HG03469 (cell line): ENCODE data around the gene MUSTN1.

Experiments
- ATAC-seq: cut with Tn5 transposase; IDR thresholded peaks from one replicate; pipeline ENCODE4 v1.9.1; 2021; ENCODE audit warnings: mild to moderate bottlenecking, moderate library complexity, moderate number of reproducible peaks; ENCODE audit not compliant: unreplicated experiment

The MUSTN1 gene

DNA sequence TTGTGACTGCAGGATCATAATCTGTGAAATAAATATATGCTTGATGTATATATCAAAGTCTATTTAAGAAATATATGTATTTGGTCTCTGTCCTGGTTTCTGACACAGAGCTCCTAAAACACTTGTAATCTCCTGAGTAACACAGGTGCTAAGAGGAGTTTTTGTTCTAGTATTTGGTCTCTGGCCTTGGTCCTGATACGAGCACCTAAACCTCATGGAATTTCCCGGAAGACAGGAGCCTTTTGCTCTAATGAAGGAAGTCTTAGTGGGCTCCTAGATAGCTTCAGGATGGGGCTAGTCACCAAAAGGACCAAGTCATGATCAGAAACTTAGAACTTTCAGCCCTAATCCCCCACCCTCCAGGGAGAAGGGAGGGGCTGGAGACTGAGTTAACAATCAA lies 19.2 kb upstream of the MUSTN1 start:
- ATAC-seq, result no peak

- ATAC-seq, result no peak
Observed at GRCh38 chr3:52852419-52852818, 17.6 kb upstream of the MUSTN1 start.

GRCh38 chr3:52851348-52851747 lies 16.5 kb upstream of the MUSTN1 start:
- ATAC-seq, result no peak

GRCh38 chr3:52849656-52850055 lies 14.8 kb upstream of the MUSTN1 start:
- ATAC-seq, result no peak

DNA sequence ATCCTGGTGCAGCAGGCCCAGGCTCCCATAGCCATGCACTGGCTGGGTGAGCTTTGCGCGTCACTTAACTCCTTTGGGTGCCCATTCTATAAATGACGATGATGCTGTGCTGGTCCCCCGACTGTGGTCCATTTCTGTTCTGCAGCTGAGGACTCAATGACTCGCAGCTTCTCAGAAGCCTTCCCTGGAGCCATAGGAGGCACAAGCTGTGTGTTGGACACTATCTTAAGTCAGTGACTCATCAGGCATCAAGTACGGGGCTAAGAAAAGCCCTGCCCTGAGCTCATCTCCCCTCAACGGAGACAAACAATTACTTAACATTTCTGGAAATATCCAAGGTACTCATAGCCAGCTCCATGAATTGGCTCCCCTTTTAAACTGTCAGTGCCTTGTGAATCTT lies 13.8 kb upstream of the MUSTN1 start:
- ATAC-seq, result no peak

- ATAC-seq, result no peak
Observed at GRCh38 chr3:52847726-52848125, 12.9 kb upstream of the MUSTN1 start.

DNA sequence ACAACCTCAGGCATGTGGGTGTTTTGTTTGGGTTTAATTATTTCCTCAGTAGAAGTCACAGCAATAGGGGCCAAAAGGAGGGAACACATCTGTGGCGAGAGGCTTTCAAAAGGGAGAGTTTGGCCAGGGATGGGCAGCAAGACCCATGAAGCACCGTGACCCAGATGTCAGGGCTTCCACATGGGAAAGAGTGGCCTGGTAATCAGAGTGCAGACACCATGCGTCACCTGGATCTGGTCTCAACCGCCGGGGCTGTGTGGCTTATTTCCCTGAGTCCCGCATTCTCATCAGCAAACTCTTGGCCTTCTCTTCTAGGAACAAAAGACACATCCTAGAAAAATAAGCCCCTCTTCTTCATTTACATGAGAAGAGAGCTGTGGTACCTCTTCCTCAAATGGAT lies 12.4 kb upstream of the MUSTN1 start:
- no peak for ATAC-seq

DNA sequence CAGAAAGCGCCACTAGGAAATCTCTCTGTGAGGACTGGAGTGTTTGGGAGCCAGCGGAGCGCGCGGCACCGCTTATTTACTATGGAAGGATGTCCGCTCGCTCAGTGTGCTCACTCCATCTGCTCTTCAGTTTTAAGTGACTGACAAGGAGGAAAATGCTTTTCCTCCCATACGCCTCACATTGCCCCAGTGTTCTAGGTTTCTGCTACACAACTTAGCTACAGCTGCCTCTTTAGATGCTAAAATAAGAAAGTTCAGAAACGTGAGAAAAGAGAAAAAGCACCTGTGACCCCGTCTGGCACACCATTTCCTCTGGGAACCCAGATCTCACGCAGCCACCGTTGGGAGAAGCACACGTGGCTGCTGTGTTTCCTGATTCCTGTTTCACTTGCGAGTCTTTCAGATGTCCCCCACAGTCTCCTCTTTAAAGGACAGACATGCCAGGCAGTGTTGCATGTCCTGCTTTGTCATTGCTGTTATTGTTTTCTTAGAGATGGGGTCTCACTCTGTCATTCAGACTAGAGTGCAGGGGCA lies 11.7 kb upstream of the MUSTN1 start:
- no peak for ATAC-seq

GRCh38 chr3:52845691-52846431 lies 11.0 kb upstream of the MUSTN1 start:
- no peak for ATAC-seq

DNA sequence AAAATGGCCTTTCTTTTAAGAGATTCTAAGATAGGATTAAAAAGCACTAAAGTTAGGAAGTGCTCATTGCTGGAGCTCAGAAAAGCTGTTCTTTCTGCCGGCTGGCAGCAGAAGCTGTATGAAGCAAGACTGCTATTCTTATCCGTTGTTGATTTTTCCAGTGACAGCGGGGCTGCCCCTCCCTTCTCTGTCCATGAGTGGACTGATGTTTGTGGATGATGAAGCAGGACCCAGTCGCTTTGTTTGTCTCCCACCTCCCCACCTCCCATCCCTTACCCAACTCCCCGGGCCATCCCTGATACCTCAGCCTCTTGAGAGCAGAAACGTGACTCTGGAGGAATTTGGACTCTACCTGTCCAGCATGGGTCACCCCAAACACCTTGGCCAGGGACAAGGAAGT lies 10.3 kb upstream of the MUSTN1 start:
- no peak for ATAC-seq

DNA sequence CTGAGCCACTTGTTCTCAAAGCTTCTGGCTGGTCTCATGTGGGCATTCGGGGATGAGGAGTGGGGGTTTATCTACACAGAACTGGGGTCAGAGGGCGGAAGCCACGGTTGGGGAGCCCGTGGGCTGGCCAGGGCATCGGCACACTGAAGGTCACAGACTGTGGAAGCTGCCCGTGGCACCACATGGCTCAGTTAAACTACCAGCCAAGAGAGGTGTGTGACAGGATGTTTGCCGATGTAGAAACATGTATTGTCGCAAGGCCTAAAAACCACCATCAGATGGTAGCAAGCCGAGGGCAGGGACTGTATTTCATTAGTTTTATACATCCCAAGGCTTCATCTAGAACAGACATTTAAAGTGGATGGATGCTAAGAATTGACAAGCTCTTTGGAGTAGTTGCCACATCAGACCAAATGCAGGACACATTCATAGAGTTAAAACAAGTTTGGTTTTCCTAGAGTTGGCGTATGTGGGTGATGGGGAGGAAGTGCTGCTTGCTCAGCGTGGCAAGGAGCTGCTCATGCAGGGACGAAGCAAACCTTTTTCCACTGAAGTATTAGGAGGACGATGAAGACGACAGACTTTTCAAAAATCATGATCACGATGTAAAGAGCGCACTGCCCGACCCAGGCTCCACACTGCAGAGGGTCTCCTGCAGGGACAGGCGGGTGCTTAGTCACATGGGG lies 9.6 kb upstream of the MUSTN1 start:
- ATAC-seq, result no peak

DNA sequence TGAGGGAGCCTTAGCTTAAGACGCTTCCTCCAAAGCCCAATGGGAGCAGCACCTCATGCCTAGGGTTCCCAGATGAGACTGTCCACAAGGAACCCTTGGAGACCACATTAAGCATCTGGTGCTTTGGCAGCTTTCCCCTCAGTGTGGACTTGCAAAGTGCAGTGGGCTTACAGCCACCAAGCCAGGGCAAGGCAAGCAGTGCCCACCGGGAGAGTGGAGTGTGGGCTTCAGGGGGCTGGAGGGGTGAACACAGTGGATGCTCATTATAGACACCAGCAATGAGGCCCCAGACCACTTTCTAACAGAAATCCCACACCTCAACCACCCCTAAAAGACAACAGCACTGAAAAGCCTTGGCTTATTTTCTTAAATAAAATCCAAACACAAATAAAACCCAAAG lies 9.1 kb upstream of the MUSTN1 start:
- ATAC-seq, result no peak

DNA sequence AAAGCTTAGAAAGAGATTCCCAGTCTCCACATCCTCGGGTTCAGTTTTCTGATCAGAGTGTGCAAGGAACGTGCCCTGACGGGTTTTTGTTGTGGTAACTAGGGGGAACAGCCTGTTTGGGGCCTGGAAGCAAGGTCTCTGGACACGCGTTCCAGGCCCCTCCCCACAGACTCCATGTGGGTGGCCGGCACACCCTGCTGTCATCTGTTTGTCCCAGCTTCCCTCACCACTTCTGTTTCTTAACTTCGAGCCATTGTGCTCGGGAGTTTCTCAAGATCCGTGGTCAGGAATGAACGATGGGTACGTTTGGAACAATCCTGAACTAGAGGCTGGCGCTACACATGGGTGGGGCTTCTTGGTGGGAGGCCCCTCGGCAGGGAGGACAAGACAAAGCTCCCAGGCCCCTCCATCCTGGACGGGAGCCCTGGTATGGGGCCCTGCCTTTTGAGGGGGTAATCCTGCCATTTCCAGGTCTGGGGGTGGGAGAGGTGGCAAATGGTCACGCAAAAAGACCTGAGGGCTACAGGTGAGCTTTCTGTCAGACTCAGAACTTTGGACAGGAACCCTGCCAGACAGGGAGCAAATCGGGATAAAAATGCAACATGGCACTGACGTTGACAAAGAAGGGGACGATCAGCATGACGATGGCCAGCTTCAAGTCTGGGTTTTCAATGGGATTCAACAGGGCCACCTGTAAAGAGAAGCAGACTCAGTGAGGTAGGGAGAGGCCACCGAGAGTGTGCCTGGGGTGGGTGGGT lies 8.5 kb upstream of the MUSTN1 start:
- ATAC-seq, result no peak

DNA sequence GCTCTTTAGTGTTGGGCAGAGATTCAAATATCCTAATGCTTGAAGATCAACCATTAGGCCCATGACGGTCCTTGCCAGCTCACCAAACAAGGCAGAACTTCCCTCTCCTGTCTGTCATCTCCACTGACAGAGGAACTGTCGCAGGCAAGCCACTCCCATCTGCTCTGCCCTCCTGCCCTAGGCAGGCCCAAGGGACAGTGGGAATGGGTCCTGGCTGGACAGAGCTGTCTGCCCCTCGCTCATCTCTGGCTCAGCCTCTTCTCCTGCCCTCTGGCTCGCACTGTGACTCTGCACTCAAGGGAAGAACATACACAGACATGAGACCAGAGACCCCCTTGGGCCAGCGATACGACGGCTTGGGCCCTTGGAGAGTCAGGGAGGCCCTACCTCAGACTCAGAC lies 7.6 kb upstream of the MUSTN1 start:
- no peak for ATAC-seq

- no peak for ATAC-seq
Observed at GRCh38 chr3:52841981-52842340, 7.1 kb upstream of the MUSTN1 start.

DNA sequence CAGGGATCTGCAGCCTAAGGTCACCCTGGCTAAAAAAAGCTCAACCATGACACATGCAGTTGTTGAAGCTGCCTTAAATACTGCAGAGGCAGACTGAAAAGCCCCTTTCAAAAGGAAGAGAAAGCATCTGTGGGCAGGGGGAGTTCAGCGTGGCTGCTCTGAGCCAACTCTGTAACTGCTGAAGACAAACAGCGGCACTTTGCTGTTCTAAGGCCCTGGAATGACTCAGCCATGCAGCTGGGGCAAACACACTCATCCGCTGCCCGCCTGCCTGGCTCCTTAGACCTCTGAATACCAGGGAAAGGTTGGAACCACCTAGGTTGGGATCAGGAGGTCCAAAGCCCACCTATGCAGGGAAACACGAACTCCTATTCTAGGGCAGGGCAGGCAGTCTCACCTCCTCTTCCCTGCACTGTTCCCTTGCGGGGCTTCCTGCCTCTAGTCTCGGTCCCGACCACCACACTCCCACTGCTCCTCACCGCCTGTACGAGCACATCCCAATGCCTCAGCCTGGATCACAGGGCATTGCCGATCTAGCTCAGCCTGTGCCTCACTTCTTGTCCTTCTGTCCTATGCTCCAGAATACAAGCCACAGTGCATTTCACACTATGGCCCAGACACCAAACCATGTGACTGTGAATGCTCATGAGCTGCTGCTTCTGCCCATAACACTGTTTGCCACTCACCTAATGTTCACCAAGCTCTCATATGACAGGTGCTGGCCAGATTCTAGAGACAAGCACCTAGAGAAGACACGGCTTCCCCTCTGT lies 6.6 kb upstream of the MUSTN1 start:
- no peak for ATAC-seq

DNA sequence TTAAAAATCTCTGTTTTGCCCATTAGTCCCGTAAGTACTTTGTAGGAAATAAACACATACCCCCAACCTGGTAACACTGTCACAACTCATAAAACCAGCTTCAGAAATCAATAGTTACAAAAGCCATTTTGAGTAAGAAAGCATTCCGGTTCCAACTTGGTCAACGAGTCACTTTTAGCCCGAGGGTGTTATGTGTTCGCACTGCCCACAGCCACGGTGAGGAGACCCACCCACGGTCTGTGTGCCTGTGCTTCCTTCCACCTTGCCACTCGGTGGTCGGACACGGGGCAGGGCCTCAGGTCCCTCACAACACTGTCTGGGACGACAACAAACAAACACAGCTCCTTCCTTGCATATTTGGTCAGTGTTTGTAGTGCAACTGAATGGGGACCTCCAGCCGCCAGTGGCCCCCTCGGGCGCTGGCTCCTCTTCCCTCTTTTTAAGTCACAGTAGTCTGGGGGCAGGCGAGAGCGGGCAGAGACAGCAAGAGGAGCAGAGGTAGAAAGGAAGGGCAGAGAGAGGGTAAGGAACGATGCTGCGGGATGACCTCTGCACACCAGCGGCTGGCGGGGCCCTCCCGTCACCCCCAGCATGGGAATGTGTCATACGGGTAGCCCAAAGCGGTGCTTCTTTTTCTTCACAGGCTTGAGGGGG lies 5.2 kb upstream of the MUSTN1 start:
- no peak for ATAC-seq

DNA sequence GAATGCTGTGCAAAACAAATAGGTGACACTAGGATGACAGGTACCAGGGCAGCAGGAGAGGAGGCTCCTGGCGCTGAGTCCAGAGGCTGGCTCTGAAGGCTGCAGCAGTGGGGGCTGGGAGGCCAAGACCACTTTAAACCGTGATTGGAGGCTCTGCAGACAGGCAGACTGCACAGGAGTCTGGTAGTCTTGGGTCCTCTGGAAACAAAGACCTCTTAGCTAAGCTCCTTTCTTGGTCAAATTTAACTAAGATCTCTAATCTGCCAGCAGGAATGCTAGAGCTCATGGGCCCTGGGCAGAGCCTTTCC lies 4.4 kb upstream of the MUSTN1 start:
- no peak for ATAC-seq

GRCh38 chr3:52838561-52839267 lies 3.9 kb upstream of the MUSTN1 start:
- no peak for ATAC-seq

DNA sequence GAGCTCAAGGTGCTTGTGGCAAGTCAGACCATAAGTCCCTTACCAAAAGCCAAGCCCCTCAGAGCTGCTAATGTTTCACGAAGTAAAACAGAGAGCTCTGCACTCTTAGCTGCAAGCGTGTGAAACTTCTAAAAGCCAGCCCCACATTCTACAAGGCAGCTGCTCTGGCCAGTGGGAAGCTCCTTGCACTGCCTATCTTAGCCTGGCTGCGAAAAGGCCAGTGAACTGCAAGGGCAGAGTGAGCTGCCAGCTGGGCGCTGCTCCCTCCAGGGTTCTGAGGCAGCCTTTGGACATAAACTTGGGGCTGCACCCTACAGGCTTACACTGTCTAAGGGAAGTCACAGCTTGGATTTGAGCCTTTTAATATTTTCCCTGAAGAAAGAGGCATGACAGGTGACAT lies 2.2 kb upstream of the MUSTN1 start:
- ATAC-seq, result no peak
